GM18858 (cell line): Measurements from ENCODE around the gene CMTM5.

Experiments used
- ATAC-seq: cut with Tn5 transposase; IDR thresholded peaks from one replicate; pipeline ENCODE4 v1.9.1; 2021; ENCODE audit not compliant: unreplicated experiment

Gene CMTM5, protein sequence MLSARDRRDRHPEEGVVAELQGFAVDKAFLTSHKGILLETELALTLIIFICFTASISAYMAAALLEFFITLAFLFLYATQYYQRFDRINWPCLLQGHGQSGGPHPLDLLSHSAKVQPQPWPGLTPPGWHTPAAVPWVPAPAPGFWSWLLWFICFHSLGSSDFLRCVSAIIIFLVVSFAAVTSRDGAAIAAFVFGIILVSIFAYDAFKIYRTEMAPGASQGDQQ

DNA sequence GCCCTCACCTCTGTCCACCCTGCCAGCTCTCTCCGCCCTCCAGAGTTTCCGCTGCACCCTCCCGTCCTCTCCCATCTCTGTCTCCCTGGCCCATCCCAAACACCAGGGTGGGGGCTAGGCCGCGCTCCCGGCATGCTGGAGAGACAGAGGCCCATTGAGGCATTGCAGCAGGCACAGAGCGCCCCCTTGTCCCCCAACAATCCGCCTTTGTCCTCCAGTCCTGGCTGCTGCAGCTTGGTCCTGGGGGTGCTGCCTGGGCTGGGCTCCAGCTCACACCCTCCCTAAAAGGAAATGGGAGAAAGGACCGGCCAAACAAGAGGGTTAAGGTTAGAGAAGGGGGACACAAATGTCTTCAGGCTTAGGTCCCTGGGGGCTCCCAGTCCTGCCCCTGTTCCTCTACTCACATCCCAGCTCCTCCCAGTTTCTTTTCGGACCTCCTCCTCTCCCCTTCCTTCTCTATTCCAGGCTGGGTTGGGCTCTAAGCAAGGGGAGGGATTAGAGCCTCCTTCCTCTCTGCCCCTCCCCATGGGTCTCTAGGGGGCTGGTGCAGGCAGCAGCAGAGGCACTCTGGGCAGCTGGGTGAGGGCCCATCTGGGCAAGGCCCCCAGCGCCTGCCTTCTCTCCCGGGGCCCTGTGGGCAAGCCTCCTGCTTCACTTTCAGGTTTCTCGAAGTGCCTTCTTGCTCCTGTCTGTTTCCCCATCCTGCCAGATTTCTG lies at the start of gene CMTM5:
TSS of gene CMTM5 (plus strand) at position 565 of the 716 bp plus-strand sequence. CDS start 206 bp downstream, outside the sequence.
- ATAC-seq: no peak

GRCh38 chr14:23327947-23328744 lies 48.7 kb upstream of the CMTM5 start:
- ATAC-seq: no peak

- no peak for ATAC-seq
Observed at GRCh38 chr14:23335623-23336022, 41.2 kb upstream of the CMTM5 start.

DNA sequence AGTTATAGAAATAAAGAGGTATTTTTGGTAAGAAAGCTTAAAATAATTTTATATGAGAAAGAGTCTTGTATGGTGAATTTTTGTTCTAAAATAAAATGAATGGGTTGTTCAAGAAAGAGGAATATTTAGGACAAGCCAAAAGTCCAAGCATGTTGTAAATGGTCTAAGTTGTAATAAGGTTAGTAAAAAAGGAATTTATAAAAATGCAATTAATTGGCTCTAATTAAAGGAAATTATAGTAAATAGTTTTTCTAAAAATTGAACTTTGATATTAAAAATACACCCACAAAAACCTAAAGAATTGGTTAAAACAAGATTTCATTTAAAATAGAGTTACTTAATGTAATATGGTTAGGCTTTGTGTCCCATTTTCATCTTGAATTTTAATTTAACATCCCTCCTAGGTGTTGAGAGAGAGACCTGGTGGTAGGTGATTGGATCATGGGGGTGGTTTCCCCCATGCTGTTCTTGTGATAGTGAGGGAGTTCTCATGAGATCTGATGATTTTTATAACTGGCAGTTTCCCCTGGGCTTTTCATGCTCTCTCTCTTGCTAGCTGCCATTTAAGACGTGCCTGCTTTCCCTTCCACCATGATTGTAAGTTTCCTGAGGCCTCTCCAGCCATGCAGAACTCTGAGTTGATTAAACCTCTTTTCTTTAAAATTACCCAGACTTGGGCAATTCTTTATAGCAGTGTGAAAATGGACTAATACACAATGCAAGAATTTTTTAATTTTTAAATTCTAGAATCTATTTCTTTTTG lies 37.2 kb upstream of the CMTM5 start:
- ATAC-seq: no peak

GRCh38 chr14:23344481-23344880 lies 32.4 kb upstream of the CMTM5 start:
- ATAC-seq: no peak

DNA sequence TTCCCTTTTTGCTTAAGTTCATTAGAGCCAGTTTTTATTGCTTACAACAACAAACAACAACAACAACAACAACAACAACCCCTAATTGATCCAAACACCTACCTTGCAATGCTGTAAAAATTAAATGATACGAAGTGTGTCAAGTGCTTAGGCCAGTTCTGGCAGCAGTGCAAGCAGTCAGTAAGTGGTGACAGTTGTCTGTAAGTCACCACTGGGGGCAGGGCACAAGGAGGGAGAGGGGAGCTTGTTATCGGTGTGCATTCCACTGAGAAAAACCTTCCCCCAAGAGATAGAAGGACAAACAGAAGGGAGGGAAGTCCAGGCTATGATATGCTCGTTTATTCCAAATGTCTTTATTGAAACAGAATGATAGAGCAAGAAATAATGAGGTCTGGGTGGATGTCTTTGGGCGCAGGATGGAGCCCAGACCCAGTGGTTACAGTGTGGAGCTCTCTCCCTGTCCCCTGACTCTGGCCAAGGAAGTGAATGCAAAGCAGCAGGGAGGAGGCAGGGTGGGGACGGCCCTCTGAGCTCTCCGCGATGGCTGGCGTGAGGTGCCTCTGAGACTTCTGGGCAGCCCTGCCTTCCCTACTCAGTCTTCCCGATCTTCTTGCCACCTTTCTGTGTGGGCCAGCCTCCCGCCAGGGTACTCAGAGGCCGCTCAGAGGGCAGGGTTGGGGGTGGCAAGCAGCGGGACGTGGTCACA lies 30.7 kb upstream of the CMTM5 start:
- no peak for ATAC-seq

- no peak for ATAC-seq
Observed at GRCh38 chr14:23346693-23347405, 30.0 kb upstream of the CMTM5 start.

GRCh38 chr14:23347406-23348296 lies 29.2 kb upstream of the CMTM5 start:
- ATAC-seq: no peak

DNA sequence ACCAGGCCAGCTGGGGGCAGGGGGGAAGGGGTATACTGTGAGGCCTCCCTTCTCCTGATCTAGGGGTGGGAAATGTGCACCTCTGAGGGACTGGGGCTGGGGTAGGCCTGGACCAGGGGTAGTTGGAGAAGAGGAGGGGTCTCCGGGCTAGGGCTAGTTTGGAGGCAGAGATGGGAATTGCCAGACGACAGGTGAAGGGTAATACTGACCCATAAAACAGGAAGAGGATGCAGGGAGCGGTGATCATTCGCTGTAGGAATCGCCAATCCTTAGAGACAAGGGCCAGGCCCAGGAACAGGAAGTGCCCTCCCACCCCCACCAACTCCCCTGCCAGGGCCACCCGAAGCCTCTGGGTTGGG lies 28.6 kb upstream of the CMTM5 start:
- ATAC-seq: no peak

- no peak for ATAC-seq
Observed at GRCh38 chr14:23349156-23349845, 27.5 kb upstream of the CMTM5 start.

GRCh38 chr14:23351681-23352505 lies 25.0 kb upstream of the CMTM5 start:
- no peak for ATAC-seq

DNA sequence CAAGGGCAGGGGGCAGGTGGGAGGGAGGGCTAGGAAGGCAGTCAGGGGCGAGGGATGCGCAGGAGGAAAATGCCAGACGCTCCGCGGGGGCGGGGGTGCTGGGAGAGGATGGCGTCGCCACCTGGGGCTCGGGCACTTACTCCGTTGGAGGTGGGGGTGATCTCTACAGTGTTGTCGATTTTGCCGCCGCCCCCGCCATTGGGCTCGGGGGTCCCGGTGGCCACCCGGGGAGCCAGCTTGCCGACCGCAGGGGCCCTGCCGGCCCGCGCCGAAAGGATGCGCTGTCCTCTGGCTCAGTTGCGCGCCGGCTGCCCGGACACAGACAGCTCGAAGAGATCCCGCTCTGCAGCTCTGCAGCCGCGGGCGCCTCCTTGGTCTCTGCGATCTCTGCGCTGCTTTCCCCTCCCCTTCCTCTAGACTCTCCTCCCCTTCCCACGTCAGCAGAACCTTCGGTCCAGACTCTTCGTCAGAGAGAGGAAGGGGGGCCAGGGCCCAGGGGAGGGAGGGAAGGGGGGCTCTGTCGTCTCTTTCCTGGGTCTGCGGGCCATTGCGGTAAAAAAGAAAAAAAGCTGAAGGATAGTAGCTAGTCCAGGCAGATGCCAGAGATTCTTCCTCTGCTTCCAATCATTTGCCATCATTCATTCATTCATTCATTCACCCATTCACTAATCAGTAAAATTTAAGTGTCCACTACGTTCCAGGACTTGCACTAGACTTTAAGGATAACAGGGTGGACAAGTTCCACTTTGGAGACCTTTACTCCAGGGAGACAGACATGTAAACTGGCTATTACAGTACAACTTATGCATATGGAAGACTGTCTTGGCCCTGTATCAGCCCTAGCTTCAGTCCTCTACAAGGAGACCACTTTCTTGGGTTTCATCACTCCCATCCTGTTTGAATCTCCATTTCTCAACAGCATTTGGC lies 24.1 kb upstream of the CMTM5 start, which contains the start of gene SLC22A17:
TSS of gene SLC22A17 (minus strand) at position 382 of the 927 bp plus-strand sequence.
- no peak for ATAC-seq

- ATAC-seq: no peak
Observed at GRCh38 chr14:23353433-23353780, 23.4 kb upstream of the CMTM5 start.

GRCh38 chr14:23354990-23355389 lies 21.9 kb upstream of the CMTM5 start:
- ATAC-seq: no peak

GRCh38 chr14:23355871-23356435 lies 20.9 kb upstream of the CMTM5 start:
- ATAC-seq: no peak

DNA sequence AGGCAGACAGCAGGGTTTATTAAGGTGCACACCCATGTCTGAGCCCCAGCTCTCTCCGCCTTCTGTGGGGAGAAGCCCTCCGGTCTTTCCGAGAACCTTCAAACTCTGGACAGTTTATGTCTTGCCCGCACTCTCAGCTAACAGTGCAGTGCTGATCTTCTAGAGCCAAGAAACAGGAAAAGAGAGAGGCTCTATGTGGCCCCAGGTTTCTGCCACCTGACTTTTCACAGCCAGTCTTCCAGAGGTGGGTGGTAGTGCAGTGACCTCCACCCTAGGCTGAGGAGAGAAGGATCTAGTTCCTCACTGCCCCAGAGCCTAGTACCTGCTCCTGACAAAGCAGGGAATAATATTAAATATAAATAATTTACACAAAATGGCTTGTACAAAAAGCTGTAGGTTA lies 20.2 kb upstream of the CMTM5 start:
- ATAC-seq: no peak
